ENCODE data around the gene TBXT.

DNA sequence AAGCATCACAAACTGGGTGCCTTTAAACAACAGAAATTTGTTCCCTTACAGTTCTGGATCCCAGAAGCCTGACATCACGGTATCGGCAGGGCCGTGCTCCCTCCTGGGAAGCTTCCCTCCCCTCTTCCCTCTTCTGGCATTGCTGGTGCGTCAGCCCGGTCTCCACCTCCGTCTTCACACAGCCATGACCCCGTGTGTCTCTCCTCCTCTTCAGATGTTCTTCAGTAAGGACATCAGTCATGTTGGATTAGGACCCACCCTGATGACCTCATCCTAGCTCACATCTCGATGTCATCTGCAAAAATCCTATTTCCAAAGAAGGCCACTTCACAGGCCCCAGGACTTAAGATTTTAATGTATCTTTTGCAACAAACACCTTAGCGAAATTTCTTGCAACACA lies 38.4 kb upstream of the TBXT start:
- TF ChIP-seq POLR2AphosphoS5 (IDR thresholded peaks at IDR 0.05; ENCODE audit: low read depth, low read length), result no peak
- TF ChIP-seq POLR2A (IDR thresholded peaks at IDR 0.05; ENCODE audit: low read depth, low read length), result no peak
- TF ChIP-seq TAF1 (IDR thresholded peaks at IDR 0.05; ENCODE audit: borderline replicate concordance, low read depth, low read length), result no peak

All from GM12892 (cell line).